Measurements from ENCODE around the gene TSPAN31.

TSPAN31 gene

DNA sequence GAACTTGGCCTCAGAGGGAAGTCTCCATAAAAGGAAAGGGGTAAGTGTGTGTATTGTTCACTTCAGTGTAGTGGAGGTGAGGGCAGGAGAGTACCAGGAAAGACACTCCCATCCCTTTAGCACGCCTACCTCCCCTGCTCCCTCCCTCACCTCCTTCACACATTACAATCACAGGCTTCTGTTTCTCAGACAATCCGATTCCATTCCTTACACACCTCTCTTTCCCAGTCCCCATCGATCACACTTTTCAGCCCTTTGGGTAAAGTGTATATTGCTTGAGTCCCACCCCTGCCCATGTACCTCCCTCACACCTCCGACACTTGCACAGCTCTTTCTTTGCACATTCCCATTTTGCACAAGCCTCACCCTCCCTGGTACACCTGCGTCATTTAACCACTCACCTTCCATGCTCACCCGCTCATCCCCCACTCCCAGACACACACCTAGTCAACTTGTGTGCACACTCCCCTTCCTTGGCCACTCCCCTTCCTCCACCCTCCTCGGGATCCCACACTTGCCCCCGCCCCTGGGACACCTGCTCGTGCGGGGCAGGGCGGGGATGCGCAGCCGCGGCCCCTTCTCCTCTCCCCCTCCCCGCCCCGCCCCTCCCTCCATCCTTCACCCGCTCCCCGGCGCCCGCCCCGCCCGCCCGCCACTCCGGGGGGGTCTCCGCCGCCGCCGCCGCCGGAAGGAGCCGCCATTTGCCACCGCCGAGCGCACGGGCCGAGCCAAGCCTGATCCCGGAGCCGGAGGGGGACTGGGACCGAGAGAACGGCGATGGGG is 9.8 kb downstream of the TSPAN31 start, which contains the start of gene MARCHF9:
Gene MARCHF9, plus strand, starts transcription at position 693 of the 783 bp plus-strand sequence. CDS start 426 bp downstream, outside the sequence.
- ChIA-PET CTCF (no interaction called here), POLR2A (interaction anchor here (0.7 to 1.7 kb wide), 4 partner anchors 10 to 18 kb away, joined by 4 to 8 read pairs (median 6); partner anchors contain the start of genes EEF1AKMT3, METTL1 and TSPAN31)
- no peak for TF ChIP-seq FOXM1 (IDR thresholded peaks at IDR 0.05; ENCODE audit: borderline replicate concordance)
- TF ChIP-seq L3MBTL2 (conservative IDR thresholded peaks at IDR 0.05), result no peak
- no peak for TF ChIP-seq PKNOX1 (IDR thresholded peaks at IDR 0.05)
- TF ChIP-seq CTBP1 (IDR thresholded peaks at IDR 0.05; ENCODE audit: borderline replicate concordance), result 0 out of 2 replicates have a peak, but pooled peaks have one; percentile 37
- TF ChIP-seq ELF4 (IDR thresholded peaks at IDR 0.05), result no peak
- DNase-seq (ENCODE audit: extremely low spot score), result peak; percentile 48

- TF ChIP-seq SUZ12 (IDR thresholded peaks at IDR 0.05) (no peak), FOXK2 (IDR thresholded peaks at IDR 0.05) (no peak)
- ChIA-PET POLR2A (interaction anchor here (1.7 kb wide), 2 partner anchors 11 to 17 kb away, joined by 7 to 8 read pairs; partner anchors contain the start of genes EEF1AKMT3, METTL1 and TSPAN31), CTCF (no interaction called here)
- DNase-seq (ENCODE audit: extremely low spot score), result no peak
These were observed 10.3 kb downstream of the TSPAN31 start for GRCh38 chr12:57755194-57755453.

DNA sequence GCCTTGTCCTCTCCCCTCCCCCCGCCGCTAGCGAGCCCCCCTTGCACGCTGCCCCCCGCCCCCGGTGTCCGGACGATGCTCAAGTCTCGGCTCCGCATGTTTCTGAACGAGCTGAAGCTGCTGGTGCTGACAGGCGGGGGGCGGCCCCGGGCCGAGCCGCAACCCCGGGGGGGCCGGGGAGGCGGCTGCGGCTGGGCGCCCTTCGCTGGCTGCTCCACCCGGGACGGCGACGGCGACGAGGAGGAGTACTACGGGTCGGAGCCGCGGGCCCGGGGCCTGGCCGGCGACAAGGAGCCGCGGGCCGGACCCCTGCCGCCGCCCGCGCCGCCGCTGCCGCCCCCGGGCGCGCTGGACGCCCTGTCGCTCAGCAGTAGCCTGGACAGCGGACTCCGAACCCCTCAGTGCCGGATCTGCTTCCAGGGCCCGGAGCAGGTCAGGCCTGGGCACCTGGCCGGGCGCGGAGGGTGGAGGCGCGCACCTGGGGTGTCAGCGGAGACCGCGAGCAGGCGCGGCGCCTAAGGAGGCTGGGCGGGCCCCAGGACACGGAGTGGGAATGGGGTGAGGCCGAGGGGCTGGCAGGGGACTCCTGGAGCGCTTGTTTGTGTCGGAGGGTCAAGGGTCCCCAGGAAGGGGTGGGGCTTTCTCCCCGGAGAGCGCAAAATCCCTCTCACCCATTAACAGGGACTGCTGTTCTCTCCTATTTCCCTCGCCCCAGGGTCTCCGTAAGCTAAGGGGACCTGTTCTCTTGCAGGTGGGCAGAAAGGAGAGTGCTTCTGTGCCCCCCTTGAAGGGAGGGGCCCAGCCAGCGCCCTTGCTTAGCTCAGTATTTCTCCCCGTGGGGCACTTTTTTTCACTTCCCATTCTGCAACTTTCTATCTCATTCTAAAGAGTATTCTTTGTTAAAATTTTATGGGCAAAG is 10.9 kb downstream of the TSPAN31 start:
- CTCF ChIA-PET, result interaction anchor here (0.8 to 1.8 kb wide), 3 partner anchors 11 to 29 kb away, joined by 3 to 17 read pairs (median 5); partner anchors contain the start of gene CYP27B1
- TF ChIP-seq ARNT (IDR thresholded peaks at IDR 0.05), result no peak
- no peak for TF ChIP-seq ELF4 (IDR thresholded peaks at IDR 0.05)
- TF ChIP-seq ZNF384 (IDR thresholded peaks at IDR 0.05), result no peak
- no peak for TF ChIP-seq LEF1 (IDR thresholded peaks at IDR 0.05; ENCODE audit: borderline replicate concordance)
- no peak for TF ChIP-seq SP1 (IDR thresholded peaks at IDR 0.05)
- no peak for TF ChIP-seq HDGF (IDR thresholded peaks at IDR 0.05; ENCODE audit: borderline replicate concordance)
- no peak for TF ChIP-seq BHLHE40 (IDR thresholded peaks at IDR 0.05; ENCODE audit: borderline replicate concordance)
- no peak for TF ChIP-seq NFRKB (IDR thresholded peaks at IDR 0.05)
- TF ChIP-seq FOXM1 (IDR thresholded peaks at IDR 0.05; ENCODE audit: borderline replicate concordance), result no peak
- TF ChIP-seq L3MBTL2 (conservative IDR thresholded peaks at IDR 0.05), result no peak
- no peak for TF ChIP-seq FOXA1 (IDR thresholded peaks at IDR 0.05)
- TF ChIP-seq PKNOX1 (IDR thresholded peaks at IDR 0.05), result no peak
- TF ChIP-seq SUZ12 (IDR thresholded peaks at IDR 0.05), result no peak
- TF ChIP-seq FOXK2 (IDR thresholded peaks at IDR 0.05), result no peak
- TF ChIP-seq CTBP1 (IDR thresholded peaks at IDR 0.05; ENCODE audit: borderline replicate concordance), result no peak
- POLR2A ChIA-PET, result interaction anchor here (1.3 to 2.0 kb wide), 4 partner anchors 11 to 27 kb away, joined by 4 to 14 read pairs (median 8); partner anchors contain the start of genes EEF1AKMT3, METTL1, TSFM and TSPAN31
- DNase-seq (ENCODE audit: extremely low spot score), result no peak

GRCh38 chr12:57756406-57757341 is 11.8 kb downstream of the TSPAN31 start:
- TF ChIP-seq ZNF384 (IDR thresholded peaks at IDR 0.05) (no peak), PKNOX1 (IDR thresholded peaks at IDR 0.05) (peak; percentile 53)
- DNase-seq (ENCODE audit: extremely low spot score), result peak; percentile 78
- ChIA-PET CTCF (interaction anchor here (0.6 to 1.8 kb wide), 13 partner anchors 10 to 322 kb away, joined by 3 to 17 read pairs (median 3); partner anchors contain the start of genes CYP27B1, EEF1AKMT3 and TSPAN31), POLR2A (interaction anchor here (0.6 to 2.0 kb wide), 6 partner anchors 9 to 26 kb away, joined by 3 to 14 read pairs (median 6); partner anchors contain the start of genes EEF1AKMT3, METTL1, TSFM and TSPAN31)

DNA sequence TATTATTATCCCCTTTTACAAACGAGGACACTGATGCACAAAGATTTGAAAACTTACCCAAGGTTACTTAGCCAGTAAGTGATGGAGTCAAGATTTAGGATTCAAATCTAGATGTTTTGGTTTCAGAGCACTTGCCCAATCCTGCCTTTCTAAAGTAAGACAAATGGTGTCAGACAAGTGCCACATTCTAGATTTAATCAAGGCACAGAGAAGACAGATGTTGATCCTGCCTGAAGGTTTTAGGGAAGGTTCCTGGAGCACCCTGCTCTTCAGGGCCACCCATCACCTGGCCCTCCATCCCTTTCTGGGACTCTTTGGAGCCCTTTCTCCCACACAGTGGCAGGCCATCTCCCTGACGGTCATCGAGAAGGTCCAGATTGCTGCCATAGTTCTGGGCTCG is 12.9 kb downstream of the TSPAN31 start:
- CTCF ChIA-PET, result no interaction called here
- no peak for TF ChIP-seq L3MBTL2 (conservative IDR thresholded peaks at IDR 0.05)
- no peak for TF ChIP-seq TARDBP (IDR thresholded peaks at IDR 0.05)
- TF ChIP-seq SP1 (IDR thresholded peaks at IDR 0.05), result no peak
- no peak for TF ChIP-seq ARNT (IDR thresholded peaks at IDR 0.05)
- TF ChIP-seq FOXM1 (IDR thresholded peaks at IDR 0.05; ENCODE audit: borderline replicate concordance), result no peak
- TF ChIP-seq ELF4 (IDR thresholded peaks at IDR 0.05), result no peak
- no peak for TF ChIP-seq PKNOX1 (IDR thresholded peaks at IDR 0.05)
- TF ChIP-seq FOXA1 (IDR thresholded peaks at IDR 0.05), result no peak
- no peak for TF ChIP-seq FOXK2 (IDR thresholded peaks at IDR 0.05)
- TF ChIP-seq ZNF384 (IDR thresholded peaks at IDR 0.05), result no peak
- no peak for TF ChIP-seq CTBP1 (IDR thresholded peaks at IDR 0.05; ENCODE audit: borderline replicate concordance)
- no peak for TF ChIP-seq HDGF (IDR thresholded peaks at IDR 0.05; ENCODE audit: borderline replicate concordance)
- TF ChIP-seq SUZ12 (IDR thresholded peaks at IDR 0.05), result no peak
- TF ChIP-seq NFRKB (IDR thresholded peaks at IDR 0.05), result no peak
- no peak for TF ChIP-seq BHLHE40 (IDR thresholded peaks at IDR 0.05; ENCODE audit: borderline replicate concordance)
- TF ChIP-seq LEF1 (IDR thresholded peaks at IDR 0.05; ENCODE audit: borderline replicate concordance), result no peak
- POLR2A ChIA-PET, result no interaction called here

More for the DNA sequence above, 12.9 kb downstream of the TSPAN31 start:
- no peak for DNase-seq (ENCODE audit: extremely low spot score)
